Measurements from ENCODE around the gene TARS2. TPM values are rescaled to one million over a fixed set of nuclear protein-coding genes. Genes with fewer than 3 reads are reported as not detected.

The TARS2 gene
- total RNA-seq, 1 experiment from 2014 or later = 44.8 TPM

- peaks cover 3% of the 10 kb centered on the region; the same call in 1 of the 2 replicates for H3K4me1 ChIP-seq (replicated peaks; ENCODE audit: insufficient read depth)
- CTCF ChIA-PET = no interaction called here
Observed at GRCh38 chr1:150473659-150474058, 13.6 kb upstream of the TARS2 start.

GRCh38 chr1:150474869-150475268 is 12.3 kb upstream of the TARS2 start:
- peaks cover 3% of the 10 kb centered on the region; the same call in 1 of the 2 replicates for H3K4me1 ChIP-seq (replicated peaks; ENCODE audit: insufficient read depth)
- POLR2A ChIA-PET (ENCODE audit: unreplicated experiment) = interaction anchor here (0.7 kb wide), 2 partner anchors 276 to 653 kb away, joined by 7 to 8 read pairs; no protein-coding TSS in a partner anchor
- H4K20me1 ChIP-seq (ENCODE audit: insufficient read depth) = no peaks in the 10 kb centered on the region
- H3K4me2 ChIP-seq = no peak overlapping the region
- H2AFZ ChIP-seq = no peak overlapping the region
- peaks cover 22% of the 10 kb centered on the region for H3F3A ChIP-seq (ENCODE audit: insufficient read depth, low read depth)
- BruUV-seq (replicated peaks) = no TSS peak
- H3K79me2 ChIP-seq (ENCODE audit: low read depth) = no peaks in the 10 kb centered on the region
- H3K36me3 ChIP-seq (ENCODE audit: low read depth) = peaks cover 11% of the 10 kb centered on the region; the same call in 1 of the 2 replicates
- no peaks in the 10 kb centered on the region for H3K9me2 ChIP-seq (ENCODE audit: insufficient read depth)
- DNase-seq = no peak
- TF ChIP-seq EZH2 (IDR thresholded peaks at IDR 0.05; ENCODE audit: low read depth) = no peak
- no peak for TF ChIP-seq CTCF (conservative IDR thresholded peaks at IDR 0.05)
- CTCF ChIA-PET = no interaction called here
- no peaks in the 10 kb centered on the region for H3K9me3 ChIP-seq (ENCODE audit: insufficient read depth, low read depth)
- intact Hi-C loops (cut with micrococcal nuclease; ENCODE audit: unreplicated experiment) = no loop called here
- no peaks in the 10 kb centered on the region for H3K27me3 ChIP-seq (ENCODE audit: insufficient read depth, low read depth)
- no peak overlapping the region for H3K27ac ChIP-seq
- H3K4me3 ChIP-seq = no peak overlapping the region

More at GRCh38 chr1:150473659-150474058, 13.6 kb upstream of the TARS2 start:
- Histone ChIP-seq H3K4me3 (no peak overlapping the region), H3K9me2 (ENCODE audit: insufficient read depth) (no peaks in the 10 kb centered on the region), H3K36me3 (ENCODE audit: low read depth) (peaks cover 14% of the 10 kb centered on the region; the same call in 1 of the 2 replicates), H3K79me2 (ENCODE audit: low read depth) (no peaks in the 10 kb centered on the region), H3K27me3 (ENCODE audit: insufficient read depth, low read depth) (no peaks in the 10 kb centered on the region), H3K9me3 (ENCODE audit: insufficient read depth, low read depth) (no peaks in the 10 kb centered on the region), H3K27ac (no peak overlapping the region), H4K20me1 (ENCODE audit: insufficient read depth) (no peaks in the 10 kb centered on the region), H2AFZ (no peak overlapping the region), H3K4me2 (no peak overlapping the region), H3F3A (ENCODE audit: insufficient read depth, low read depth) (peaks cover 22% of the 10 kb centered on the region)
- TF ChIP-seq EZH2 (IDR thresholded peaks at IDR 0.05; ENCODE audit: low read depth) (no peak), CTCF (conservative IDR thresholded peaks at IDR 0.05) (no peak)
- intact Hi-C loops (cut with micrococcal nuclease; ENCODE audit: unreplicated experiment) = no loop called here
- no TSS peak for BruUV-seq (replicated peaks)
- no peak for DNase-seq
- POLR2A ChIA-PET (ENCODE audit: unreplicated experiment) = no interaction called here

- no TSS peak for BruUV-seq (replicated peaks)
- POLR2A ChIA-PET (ENCODE audit: unreplicated experiment) = no interaction called here
- CTCF ChIA-PET = no interaction called here
Observed at GRCh38 chr1:150476754-150477153, 10.5 kb upstream of the TARS2 start.

More at GRCh38 chr1:150476754-150477153, 10.5 kb upstream of the TARS2 start:
- Histone ChIP-seq H3K79me2 (ENCODE audit: low read depth) (no peaks in the 10 kb centered on the region), H3K9me3 (ENCODE audit: insufficient read depth, low read depth) (no peaks in the 10 kb centered on the region), H2AFZ (no peak overlapping the region), H3K27ac (no peak overlapping the region), H3F3A (ENCODE audit: insufficient read depth, low read depth) (peaks cover 22% of the 10 kb centered on the region), H3K36me3 (ENCODE audit: low read depth) (no peaks in the 10 kb centered on the region; the same call in 1 of the 2 replicates), H3K27me3 (ENCODE audit: insufficient read depth, low read depth) (no peaks in the 10 kb centered on the region), H3K4me2 (no peak overlapping the region), H3K4me3 (no peak overlapping the region), H3K4me1 (replicated peaks; ENCODE audit: insufficient read depth) (peaks cover 3% of the 10 kb centered on the region; the same call in 1 of the 2 replicates), H3K9me2 (ENCODE audit: insufficient read depth) (no peaks in the 10 kb centered on the region), H4K20me1 (ENCODE audit: insufficient read depth) (no peaks in the 10 kb centered on the region)
- no peak for DNase-seq
- no peak for TF ChIP-seq CTCF (conservative IDR thresholded peaks at IDR 0.05)
- no peak for TF ChIP-seq EZH2 (IDR thresholded peaks at IDR 0.05; ENCODE audit: low read depth)
- intact Hi-C loops (cut with micrococcal nuclease; ENCODE audit: unreplicated experiment) = no loop called here
